HG03135 (cell line): ENCODE results near the gene JDP2.

Experiments
- ATAC-seq: cut with Tn5 transposase; IDR thresholded peaks from one replicate; pipeline ENCODE4 v1.9.1; 2021; ENCODE audit warnings: mild to moderate bottlenecking, moderate library complexity; ENCODE audit not compliant: unreplicated experiment

JDP2 gene

GRCh38 chr14:75511201-75511600, 83.4 kb downstream of the JDP2 start:
- ATAC-seq, result no peak

- ATAC-seq, result peak; percentile 33
These were observed 86.3 kb downstream of the JDP2 start for GRCh38 chr14:75513911-75514672.

- ATAC-seq, result peak; percentile 43
These were observed 87.1 kb downstream of the JDP2 start for GRCh38 chr14:75514673-75515628.

- peak; percentile 57 for ATAC-seq
These were observed 87.8 kb downstream of the JDP2 start for GRCh38 chr14:75515629-75515996.

GRCh38 chr14:75518625-75519024, 90.8 kb downstream of the JDP2 start:
- ATAC-seq, result no peak

GRCh38 chr14:75519394-75519793, 91.6 kb downstream of the JDP2 start:
- ATAC-seq, result no peak

GRCh38 chr14:75519826-75520728, 92.3 kb downstream of the JDP2 start:
- no peak for ATAC-seq

- no peak for ATAC-seq
These were observed 93.0 kb downstream of the JDP2 start for GRCh38 chr14:75520852-75521251.

GRCh38 chr14:75521415-75522199, 93.8 kb downstream of the JDP2 start:
- peak; percentile 27 for ATAC-seq

- ATAC-seq, result peak; percentile 64
These were observed 94.6 kb downstream of the JDP2 start, which contains the start of gene BATF for GRCh38 chr14:75522224-75522982. Gene BATF (plus strand): TSS chr14:75522469. CDS start chr14:75522683, 214 bp downstream.

- ATAC-seq, result no peak
These were observed 95.1 kb downstream of the JDP2 start for GRCh38 chr14:75522983-75523318.
